Renal pelvis (tissue), 4 donors: Measurements from ENCODE around the gene PLEKHA7. TPM values are rescaled to one million over a fixed set of nuclear protein-coding genes. Genes with fewer than 3 reads are reported as not detected.
"Not testable (repeated sequence)": the region's sequence is repeated elsewhere in the genome, so short reads cannot be mapped to it uniquely, and the experiment has no call there.

Source experiments
- DNase-seq: peaks from one replicate; pipeline ENCODE4 v3.0.0-alpha.2; 2013
- polyA plus RNA-seq, 3 donors: library from polyadenylated mRNA; unstranded; fragments of 120-200 nt; gene quantifications; one replicate each; pipeline ENCODE4 v1.2.1, GENCODE V29; 2013; ENCODE audit not compliant: insufficient read length in 3 of 3

Gene PLEKHA7
- polyA plus RNA-seq, 3 donors = 38.9 to 60.9 (median 55.2) TPM

DNA sequence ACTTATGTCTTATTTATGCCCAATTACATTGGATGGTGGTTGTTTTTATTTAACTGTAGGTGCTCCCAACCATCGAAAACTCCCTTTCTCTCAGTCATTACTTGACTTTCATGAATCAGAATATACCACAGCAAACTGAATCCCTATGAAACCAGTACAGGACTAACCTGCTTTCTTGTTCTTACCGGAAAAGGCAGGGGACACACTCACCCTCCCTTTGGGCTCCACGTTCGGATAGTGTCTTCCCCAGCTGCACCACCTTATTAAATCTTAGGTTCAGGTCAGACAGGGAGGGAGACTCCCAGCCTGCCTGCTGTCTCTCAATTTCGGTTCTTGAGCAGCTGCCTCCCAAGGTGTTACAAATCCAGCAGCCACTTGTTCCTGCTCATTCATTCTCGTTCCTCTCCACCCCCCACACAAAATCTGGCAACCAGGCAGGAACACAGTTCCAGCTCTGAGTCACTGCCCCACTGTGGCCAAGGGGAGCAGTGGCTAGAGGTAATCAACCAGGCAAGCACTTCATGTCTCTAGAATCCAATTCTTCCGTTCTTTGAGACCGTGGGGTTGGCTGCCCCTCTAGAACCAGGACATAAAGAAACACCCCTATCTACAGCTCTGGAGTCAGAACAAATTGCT, 133.0 kb downstream of the PLEKHA7 start:
- DNase-seq = no peak

DNA sequence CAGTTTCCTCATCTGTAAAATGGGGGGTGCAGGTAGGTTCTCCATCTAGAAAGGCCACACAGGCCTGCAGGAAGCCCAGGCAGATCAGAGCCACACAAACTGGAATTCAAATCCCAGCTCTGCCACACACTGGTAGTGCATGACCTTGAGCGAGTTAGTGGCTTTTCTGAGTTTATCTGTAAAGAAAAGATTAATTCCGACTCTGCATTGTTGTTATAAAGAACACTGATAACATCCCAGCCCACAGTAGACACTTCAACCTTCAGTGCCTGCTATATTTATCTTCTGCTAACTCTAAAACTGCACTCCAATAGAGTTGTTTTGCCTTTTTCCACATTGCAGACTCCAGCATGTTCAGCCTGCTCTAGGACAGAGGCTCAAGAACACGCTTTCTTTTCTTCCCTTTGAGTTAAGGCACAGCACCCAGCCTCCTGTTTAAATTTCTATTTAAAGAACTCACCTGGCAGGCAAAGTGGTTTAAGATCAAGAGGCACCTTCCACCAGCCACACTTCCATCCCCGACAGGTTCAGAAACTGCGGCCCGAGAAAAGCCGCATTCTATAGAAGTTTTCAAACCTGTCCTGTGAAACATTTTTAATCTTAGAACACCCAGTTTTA, 133.9 kb downstream of the PLEKHA7 start:
- DNase-seq = no peak

DNA sequence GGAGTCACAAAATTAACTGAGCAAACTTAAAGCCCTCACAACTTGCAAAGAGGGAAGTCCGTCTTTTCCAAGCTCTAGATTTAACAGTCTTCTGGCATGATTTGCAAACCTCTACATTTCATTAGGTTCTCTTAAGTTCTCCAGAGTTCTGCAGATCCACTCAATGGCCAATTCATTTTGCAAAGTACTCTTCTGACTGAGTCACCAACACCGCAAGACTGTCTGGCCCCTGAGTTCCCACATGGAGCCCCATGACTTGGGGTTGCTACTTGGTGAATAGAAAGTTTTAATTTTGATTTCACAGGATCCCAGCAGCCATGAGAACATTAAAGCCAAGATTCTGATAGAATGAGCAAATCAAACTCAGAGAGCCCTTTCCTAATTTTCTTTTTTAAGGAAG, 134.5 kb downstream of the PLEKHA7 start:
- DNase-seq = no peak

DNA sequence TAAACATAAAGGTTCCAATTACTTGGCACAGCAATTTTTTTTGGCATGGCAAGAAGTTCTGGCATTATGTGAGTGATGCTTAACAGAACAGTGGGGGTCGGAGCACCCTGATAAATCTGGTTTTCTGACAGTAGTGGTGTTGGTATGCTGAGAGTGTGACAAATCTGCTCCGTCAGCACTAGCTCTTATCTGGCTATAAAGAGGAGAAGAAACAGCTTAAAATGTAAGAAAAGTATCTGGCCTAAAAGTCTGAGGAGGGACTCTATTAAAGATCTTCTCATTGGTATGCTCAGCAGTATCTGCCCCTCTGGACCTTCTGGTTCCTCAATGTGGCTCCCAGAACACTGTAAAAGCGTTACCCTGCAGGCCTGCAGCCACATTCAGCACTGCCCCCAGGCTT, 137.4 kb downstream of the PLEKHA7 start:
- DNase-seq = no peak

DNA sequence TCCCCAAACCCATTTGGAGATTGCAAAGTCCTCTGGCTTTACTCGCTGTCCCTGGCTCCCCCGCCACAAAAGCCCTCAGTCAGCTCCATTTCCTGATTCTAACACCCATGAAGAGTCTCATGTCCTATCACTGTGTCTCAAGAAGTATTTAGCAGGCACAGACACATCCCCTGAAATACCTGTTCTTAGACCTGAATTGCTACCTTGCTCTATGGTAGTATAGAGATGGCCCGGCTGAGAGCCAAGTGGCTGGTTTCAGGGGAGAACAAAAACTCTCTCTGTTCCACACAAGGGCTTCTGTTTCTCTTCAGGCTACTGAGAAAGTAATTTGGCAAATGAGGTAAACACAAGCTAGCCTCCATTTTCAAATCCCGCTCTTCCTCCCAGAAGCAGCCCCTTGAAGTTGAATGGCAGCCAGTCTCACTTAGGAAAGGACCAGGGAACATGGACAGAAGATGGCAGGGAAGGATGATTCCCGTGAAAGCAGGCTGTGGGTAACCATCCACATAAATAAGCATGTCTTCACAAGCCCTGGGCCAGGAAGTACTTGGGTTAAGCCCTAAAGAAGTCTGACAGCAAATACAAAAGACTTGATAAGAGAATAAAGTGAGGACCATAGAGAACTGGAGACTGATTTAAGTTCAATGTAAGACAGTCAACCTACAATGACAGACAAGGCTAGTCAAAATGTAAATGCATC, 138.0 kb downstream of the PLEKHA7 start:
- DNase-seq = no peak

DNA sequence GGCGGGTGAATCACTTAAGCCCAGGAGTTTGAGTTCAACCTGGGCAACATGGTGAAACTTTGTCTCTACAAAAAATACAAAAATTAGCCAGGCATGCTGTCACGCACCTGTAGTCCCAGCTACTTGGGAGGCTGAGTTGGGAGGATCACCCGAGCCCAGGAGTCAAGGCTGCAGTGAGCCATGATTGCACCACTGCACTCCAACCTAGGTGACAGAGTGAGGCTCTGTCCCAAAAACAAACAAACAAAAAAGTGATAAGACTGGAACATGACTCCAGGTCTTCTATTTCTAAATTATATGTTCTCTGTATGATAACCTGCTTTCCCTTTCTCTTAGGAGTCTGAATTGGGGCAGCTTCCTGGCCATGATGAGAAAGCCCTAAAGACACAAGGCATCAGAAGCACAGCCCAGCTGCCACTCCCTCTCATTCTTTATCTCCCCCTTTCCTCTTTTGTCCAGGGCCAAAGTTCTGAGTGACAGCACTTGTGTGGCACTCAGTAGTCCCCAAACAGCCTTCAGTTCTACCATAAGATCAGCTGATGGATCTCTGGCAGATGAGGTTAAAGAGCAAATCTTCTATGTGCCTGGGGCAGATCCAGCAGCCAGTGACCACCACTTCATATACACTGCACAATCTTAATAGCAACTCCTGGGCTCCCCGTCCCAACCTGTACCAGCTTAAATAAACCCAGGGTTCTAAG, 139.8 kb downstream of the PLEKHA7 start:
- no peak for DNase-seq

DNA sequence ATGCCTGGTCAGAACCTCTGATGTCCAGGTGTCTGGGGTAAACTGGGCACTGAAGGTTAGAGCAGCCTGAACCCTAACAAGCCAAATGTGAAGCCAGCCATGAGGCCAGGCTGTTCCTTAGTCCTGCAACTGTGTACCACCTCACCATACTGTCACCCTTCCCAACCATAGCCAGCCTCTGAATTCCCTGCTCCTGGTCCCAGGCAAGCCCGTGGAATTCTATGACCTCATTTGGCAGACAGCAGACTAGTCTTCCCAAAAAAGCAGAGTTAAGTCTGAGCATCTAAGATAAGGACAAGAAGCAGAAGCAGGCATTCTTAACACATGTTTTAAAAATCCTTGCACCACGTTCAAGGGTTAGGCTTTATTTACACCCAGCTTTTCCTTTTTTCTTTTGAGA, 140.9 kb downstream of the PLEKHA7 start:
- DNase-seq = no peak

DNA sequence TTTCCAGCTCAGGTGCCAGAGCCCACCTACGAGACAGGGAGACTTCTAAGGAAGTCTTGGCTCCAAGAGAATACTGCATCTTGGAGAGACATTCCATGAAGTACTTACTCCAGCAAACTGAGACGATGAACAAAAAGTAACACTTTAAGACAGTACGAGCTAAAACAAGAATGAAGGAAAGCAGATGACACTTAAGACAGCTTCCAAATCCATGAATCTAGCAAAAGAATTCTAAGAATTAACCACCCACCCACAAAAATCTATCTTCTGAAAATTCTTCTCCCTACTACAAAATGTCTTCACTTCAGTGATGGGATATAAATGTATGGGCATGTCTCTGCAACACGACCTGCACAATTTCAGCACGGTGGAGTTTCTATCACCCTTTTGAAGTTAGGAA, 142.8 kb downstream of the PLEKHA7 start:
- DNase-seq = no peak

DNA sequence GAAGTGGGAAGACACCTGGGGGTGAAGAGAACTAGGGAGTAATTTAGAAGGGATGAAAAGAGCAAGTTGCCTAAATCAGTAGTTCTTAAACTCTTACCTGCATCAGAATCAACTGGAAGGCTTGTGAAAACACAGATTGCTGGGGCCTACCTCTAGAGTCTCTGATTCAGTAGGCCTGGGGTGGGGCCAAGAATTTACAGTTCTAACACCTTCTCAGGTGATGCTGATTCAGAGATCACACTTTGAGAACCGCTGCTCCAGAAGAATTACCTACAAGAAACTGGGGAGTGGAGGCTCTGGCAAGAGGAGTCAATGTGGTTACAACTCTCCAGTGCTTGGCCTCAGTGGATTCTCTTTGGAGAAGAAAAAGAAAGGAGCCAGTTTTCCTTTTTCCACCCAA, 147.1 kb downstream of the PLEKHA7 start:
- no peak for DNase-seq

DNA sequence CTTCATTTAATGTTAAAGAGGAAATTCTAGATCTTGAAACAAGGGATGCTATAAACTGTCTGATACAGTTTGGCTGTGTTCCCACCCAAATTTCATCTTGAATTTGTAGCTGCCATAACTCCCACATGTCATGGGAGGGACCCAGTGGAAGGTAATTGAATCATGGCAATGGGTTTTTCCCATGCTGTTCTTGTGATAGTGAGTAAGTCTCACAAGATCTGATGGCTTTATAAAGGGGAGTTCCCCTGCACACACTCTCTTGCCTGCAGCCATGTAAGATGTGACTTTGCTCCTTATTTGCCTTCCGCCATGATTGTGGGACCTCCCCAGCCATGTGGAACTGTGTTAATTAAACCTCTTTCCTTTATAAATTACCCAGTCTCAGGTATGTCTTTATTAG, 149.8 kb downstream of the PLEKHA7 start:
- not testable (repeated sequence) for DNase-seq

DNA sequence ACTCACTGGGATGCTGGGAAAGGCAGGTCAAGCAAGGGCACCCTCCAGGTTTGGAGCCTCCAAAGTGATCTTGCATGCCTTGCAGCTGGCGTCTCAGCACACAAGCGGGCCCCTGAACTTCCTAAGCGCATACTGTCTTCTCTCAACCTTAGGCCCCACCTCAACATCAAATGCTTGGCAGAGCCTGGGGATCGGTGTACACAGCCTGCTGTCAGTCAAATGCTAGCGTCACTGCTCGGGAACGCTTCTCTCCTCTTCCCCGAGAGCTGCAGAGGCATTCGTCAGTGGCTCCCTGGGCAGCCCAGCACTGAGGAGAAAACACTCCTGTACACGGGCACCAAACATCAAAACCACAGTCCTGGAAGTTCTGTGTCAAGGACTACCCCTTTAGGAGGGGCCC, 150.8 kb downstream of the PLEKHA7 start:
- DNase-seq = no peak

DNA sequence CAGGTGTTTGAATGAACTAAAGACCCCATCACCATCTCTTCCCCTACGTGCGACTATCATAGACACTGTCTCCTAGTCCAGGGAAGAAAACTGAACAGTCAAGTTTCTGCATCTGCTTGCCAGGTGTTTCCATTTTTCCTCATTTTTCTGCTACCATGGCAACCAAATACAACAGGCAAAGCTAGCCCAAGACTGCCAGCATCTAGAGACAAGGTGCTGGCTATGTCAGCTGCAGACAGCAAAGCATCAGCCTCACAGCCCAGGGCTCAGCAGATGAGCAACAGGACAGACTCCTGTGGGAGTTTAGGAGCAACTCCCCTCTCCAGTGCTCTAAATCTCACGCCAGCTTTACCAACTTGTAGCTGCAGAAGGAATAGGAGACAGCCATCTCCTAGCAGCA, 151.5 kb downstream of the PLEKHA7 start:
- no peak for DNase-seq

DNA sequence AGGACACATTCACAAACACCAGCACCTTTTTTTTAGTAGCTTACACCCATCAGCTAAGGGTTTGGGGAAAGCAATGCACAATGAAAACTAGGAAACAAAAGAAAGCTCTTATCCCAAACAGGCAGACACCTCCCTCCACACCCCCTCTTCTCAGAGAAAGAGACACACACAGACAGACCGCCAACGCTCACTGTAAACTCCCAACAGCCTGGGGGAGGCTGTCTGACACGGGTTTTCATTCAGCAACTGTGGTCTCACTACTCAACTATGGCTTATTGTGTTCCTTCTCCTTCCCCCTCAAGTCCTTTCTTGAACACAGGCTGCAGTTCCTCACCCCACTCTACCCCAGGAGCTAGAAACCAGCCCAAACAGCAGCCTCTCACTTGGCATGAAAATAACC, 152.4 kb downstream of the PLEKHA7 start:
- DNase-seq = no peak

DNA sequence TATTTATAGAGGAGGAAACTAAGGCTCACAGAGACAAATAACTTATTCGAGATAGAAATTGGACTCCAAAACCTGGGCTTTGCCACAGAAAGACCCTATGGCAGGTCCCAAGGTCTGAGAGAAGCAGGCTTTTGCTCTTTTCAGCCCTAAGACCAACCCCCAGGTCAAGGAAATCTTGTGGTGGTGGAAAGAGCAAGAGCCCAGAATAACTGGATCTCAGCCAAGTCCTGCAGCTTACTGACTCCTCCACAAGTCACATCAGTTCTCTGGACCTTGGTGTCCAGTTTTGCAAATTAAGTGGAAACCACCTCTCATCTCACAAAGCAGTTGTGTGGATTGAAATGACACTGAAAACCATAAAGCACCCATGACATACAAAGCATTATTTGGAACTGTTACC, 153.6 kb downstream of the PLEKHA7 start:
- DNase-seq = no peak

DNA sequence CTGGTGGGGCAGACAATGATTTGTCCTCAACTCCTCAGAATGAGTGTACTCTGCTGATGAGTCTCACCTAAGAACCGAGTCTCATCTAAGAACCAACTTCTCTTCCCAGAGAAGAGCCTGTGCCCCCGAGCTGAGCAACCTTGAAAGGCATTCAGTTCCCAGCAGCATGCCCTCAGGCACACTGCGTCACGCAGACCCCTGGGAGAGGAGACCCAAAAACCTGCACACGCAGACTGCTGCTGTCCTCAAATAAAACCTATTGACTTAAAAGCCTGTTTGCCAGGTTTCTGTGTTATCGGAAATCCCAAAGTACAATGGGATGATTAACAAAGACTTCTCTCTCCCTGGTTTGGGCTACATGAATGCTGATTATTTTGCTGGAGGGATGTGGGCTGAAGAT, 154.6 kb downstream of the PLEKHA7 start:
- no peak for DNase-seq

DNA sequence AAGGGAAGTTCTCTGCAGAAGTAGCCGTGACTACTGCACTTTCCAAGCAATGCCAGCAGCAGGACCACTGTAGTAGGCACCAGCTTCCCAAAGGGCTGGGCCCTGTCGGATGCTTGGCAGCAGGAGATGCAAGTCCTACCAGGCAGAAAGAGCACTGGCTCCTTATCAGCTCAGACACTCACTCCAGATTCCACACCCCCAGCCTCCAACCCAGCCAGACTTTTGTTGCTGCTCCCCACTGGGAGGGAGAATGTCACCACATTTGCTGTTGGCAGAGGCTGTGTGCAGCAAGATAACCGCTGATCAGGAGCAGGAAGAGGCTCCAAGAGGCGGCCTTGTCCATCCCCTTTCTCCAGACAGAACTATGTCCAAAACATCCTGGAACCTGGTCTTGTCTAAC, 157.0 kb downstream of the PLEKHA7 start:
- DNase-seq = no peak

DNA sequence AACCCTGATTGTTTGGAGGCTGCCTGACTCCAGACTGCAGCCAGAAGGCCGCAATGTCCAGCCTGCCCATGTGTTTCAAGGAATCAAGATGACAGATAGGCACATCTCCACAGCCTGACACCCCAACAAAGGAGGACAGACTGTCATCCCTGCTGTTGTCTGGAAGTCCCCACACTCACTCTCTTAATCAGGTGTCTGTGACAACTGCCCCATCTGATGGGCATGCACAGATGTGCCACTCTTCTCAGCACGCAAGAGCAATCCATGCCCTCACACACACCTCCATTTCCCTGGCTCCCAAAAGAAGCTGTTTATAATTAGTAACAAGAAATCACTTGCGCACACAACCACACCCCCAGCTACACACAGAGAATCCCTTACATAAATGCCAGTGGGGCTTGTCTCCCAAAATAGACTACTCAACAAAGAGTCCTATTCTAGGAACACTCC, 158.2 kb downstream of the PLEKHA7 start:
- no peak for DNase-seq

DNA sequence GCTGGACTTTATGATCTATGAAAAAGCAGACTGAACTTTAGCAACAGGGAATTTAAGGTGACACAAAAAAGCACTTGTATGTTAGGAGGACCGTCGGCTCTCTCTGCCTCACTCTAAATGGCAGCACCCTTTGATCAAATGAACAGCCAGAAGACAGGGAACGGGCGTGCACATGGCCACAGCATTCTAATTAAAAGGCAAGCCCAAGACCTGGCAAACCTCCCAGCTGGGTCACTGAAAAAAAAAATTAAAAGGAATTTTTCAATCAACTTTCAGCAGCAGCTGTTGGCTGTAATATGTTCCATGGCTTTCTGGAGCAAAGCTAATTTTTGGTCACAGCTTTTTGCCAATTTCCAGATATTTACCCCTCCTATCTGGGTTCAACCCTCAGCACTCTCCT, 159.2 kb downstream of the PLEKHA7 start:
- no peak for DNase-seq

DNA sequence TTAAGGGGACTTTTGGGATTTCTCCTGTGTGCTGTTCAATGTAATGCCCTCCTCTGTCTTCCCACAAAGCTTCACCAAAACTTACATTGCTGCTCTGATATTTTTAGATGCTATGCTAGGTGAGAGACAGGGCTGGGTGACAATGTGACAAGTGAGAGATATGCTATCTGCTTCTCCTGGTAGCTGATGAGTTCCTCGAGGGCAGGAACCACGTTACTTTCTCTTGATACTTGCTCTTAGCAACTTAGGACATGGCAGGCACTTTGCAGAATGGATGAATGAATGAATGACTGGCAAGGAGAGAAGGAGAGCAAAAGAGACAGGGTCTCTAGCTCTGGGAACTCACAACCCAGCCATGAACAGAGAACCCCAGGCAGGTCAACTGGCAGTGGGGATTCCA, 160.4 kb downstream of the PLEKHA7 start:
- no peak for DNase-seq

DNA sequence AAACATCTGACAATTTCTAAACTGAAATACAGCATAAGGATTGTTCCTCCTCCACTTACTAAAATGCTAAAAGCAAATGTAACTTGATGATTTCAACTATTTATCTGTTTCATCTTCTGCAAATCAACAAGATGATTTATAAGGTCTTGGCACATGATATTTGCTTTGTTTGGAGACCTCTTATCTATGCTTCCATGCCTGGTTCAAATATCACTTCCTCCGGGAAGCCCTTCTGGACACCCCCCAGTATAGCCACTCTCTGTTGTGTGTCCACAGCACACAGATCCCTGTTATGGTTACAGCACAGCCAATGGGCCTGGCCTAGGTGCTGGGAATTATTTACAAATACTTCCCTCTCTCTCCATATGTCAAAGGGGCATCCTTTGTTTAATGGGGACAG, 160.9 kb downstream of the PLEKHA7 start:
- DNase-seq = no peak

DNA sequence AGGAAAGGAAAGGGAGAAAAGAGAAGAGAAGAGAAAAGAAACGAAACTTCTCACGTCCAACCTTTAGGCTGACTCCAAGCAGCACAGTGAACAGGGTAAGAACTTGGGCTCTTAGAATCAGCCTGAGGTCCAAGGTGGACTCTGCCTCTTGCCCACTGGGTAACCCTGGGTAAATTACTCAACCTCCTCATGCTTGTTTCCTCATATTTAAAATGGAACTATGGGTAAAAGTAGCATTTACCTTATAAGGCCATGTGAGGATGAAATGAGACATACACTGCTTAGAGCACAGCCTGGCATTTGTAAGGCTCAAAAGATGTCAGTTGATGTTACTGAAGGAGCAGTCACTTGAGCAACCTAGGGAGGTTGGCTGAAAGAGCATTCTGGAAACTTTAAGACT, 167.9 kb downstream of the PLEKHA7 start:
- DNase-seq = no peak

DNA sequence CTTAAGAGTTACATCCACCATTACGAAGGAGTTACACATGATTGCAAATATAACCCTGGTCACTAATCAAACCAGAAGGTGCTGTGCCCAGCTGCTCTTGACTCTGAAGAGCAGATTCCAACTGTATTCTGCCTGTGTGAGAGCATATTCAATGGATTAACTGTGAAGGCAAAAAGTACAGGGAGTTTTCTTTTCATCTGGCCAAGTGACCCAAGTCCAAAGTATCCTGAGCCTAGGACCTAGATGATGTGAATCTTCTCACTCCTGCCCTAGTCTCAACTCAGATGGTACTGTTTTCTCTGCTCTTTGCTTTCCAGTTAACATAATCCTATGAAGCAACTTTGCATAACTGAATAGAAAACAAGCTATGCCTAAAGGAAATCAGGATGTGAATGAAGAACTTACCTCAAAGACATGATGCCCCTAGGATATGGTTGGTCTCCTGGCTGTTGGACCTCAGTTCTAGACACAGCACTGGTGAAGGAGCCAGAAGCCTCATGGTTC, 169.9 kb downstream of the PLEKHA7 start:
- no peak for DNase-seq

DNA sequence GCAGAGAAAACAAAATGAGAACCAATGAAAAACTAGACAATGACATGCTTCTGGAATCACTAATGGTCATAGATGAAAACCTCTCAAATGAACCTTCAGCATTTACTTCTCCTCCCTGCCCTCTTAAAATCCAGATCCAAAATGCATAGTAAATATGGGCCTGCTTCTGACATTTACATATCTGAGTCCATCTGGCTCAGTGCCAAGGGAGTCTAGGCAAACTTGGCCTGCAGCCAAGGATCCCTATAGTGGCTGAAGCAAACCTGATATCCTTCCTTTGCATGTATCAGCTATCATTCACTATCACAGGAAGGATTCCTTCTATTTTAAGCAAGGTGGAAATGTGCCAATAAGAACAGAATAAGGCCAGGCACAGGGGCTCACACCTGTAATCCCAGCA, 170.9 kb downstream of the PLEKHA7 start:
- no peak for DNase-seq
